ENCODE results near the gene TSSC4. TPM values are rescaled to one million over a fixed set of nuclear protein-coding genes. Genes with fewer than 3 reads are reported as not detected.

The TSSC4 gene
- total RNA-seq, 6 experiments from 2014 or later = 47.4 to 74.7 (median 62.8) TPM

- Mint-ChIP-seq H3K4me1 (ENCODE audit: low read depth) (peaks cover 55% of the 10 kb centered on the region), H3K9me3 (no peaks in the 10 kb centered on the region), H3K27ac (peak overlapping the region; percentile 67), H3K27me3 (ENCODE audit: insufficient read depth) (peaks cover 5% of the 10 kb centered on the region; the same call in 1 of the 2 replicates), H3K4me3 (peak overlapping the region; percentile 94; the same call in 1 of the 2 replicates), H3K36me3 (ENCODE audit: low read depth) (0 out of 2 replicates have a peak, but pooled peaks cover 5% of the 10 kb centered on the region)
- no peak for TF ChIP-seq CTCF (IDR thresholded peaks at IDR 0.05)
- no peak for DNase-seq
These were observed 18.9 kb upstream of the TSSC4 start for GRCh38 chr11:2381494-2382128.

- H3K4me1 Mint-ChIP-seq (ENCODE audit: low read depth) = peaks cover 60% of the 10 kb centered on the region
- no peak for TF ChIP-seq CTCF (IDR thresholded peaks at IDR 0.05)
These were observed 18.4 kb upstream of the TSSC4 start for GRCh38 chr11:2382129-2382517.

GRCh38 chr11:2382936-2383851 lies 17.4 kb upstream of the TSSC4 start:
- Mint-ChIP-seq H3K36me3 (ENCODE audit: low read depth) (0 out of 2 replicates have a peak, but pooled peaks cover 5% of the 10 kb centered on the region), H3K27me3 (ENCODE audit: insufficient read depth) (peaks cover 4% of the 10 kb centered on the region; the same call in 1 of the 2 replicates), H3K27ac (peak overlapping the region; percentile 86), H3K9me3 (no peaks in the 10 kb centered on the region), H3K4me3 (peak overlapping the region; percentile 58), H3K4me1 (ENCODE audit: low read depth) (peaks cover 68% of the 10 kb centered on the region)
- TF ChIP-seq CTCF (IDR thresholded peaks at IDR 0.05) = peak; percentile 52
- DNase-seq = peak; percentile 66

More at GRCh38 chr11:2382129-2382517, 18.4 kb upstream of the TSSC4 start:
- DNase-seq = no peak
- Mint-ChIP-seq H3K27ac (peak overlapping the region; percentile 86), H3K4me3 (no peak overlapping the region), H3K9me3 (no peaks in the 10 kb centered on the region), H3K27me3 (ENCODE audit: insufficient read depth) (peaks cover 5% of the 10 kb centered on the region; the same call in 1 of the 2 replicates), H3K36me3 (ENCODE audit: low read depth) (0 out of 2 replicates have a peak, but pooled peaks cover 5% of the 10 kb centered on the region)

GRCh38 chr11:2383852-2384804 lies 16.4 kb upstream of the TSSC4 start:
- no peak overlapping the region for H3K4me3 Mint-ChIP-seq
- peaks cover 72% of the 10 kb centered on the region for H3K4me1 Mint-ChIP-seq (ENCODE audit: low read depth)
- no peaks in the 10 kb centered on the region; the same call in 1 of the 2 replicates for H3K27me3 Mint-ChIP-seq (ENCODE audit: insufficient read depth)
- peak overlapping the region; percentile 86 for H3K27ac Mint-ChIP-seq
- no peak for DNase-seq
- H3K9me3 Mint-ChIP-seq = no peaks in the 10 kb centered on the region
- H3K36me3 Mint-ChIP-seq (ENCODE audit: low read depth) = no peaks in the 10 kb centered on the region
- no peak for TF ChIP-seq CTCF (IDR thresholded peaks at IDR 0.05)
